T-cell (primary cell): ENCODE results near the gene ZRANB1. TPM values are rescaled to one million over a fixed set of nuclear protein-coding genes. Genes with fewer than 3 reads are reported as not detected.
A peak's percentile ranks its signal among the peaks of the same experiment; 100 is the strongest.

Experiments used
- ATAC-seq, 4 experiments: fragments of 200-7000 bp in 3 of 4; fragments of 150-1000 bp in 1 of 4; cut with Tn5 transposase; replicated peaks in 1 of 4; 1 replicate in 3 of 4; 2 replicates in 1 of 4; pipeline ENCODE4 v1.10.0; 2021; ENCODE audit warnings: moderate library complexity in 3 of 4, mild to moderate bottlenecking in 2 of 4, moderate number of reproducible peaks in 1 of 4
- CTCF ChIA-PET, 2 donors: fragments of 300-600 bp; sonication (Branson Sonifier 250); formaldehyde crosslinking; loops; one replicate each; lab custom pipeline; 2022; ENCODE audit warnings: antibody characterized with exemption in 2 of 2; lab: Charles Lee
- POLR2A ChIA-PET, 2 donors: fragments of 300-600 bp; sonication (Branson Sonifier 250); formaldehyde crosslinking; loops; one replicate each; lab custom pipeline; 2022; ENCODE audit warnings: antibody characterized with exemption in 2 of 2; lab: Charles Lee
- DNase-seq, 35 experiments: peaks; one replicate each; pipeline versions ENCODE4 v3.0.0 to v3.0.0-alpha.2; 2013 to 2023
- H3K27ac ChIP-seq: one replicate; pipeline ENCODE4 v1.5.1; 2013; ENCODE audit warnings: low read length
- H3K27me3 ChIP-seq, 2 experiments: replicated peaks in 1 of 2; 1 replicate in 1 of 2; 2 replicates in 1 of 2; pipeline versions ENCODE4 v1.6.1 to v1.7.0; 2013; ENCODE audit warnings: low read length in 1 of 2, mixed read lengths in 1 of 2; ENCODE audit not compliant: control insufficient read depth in 2 of 2, insufficient read depth in 2 of 2; ENCODE audit errors: extremely low read depth in 1 of 2
- H3K36me3 ChIP-seq, 2 donors: 1 replicate in 1 of 2; 2 replicates in 1 of 2; pipeline versions ENCODE4 v1.6.1 to v1.7.0; 2013; ENCODE audit warnings: low read length in 1 of 2; ENCODE audit not compliant: control insufficient read depth in 2 of 2, insufficient read depth in 1 of 2; ENCODE audit errors: extremely low read depth in 1 of 2
- H3K4me1 ChIP-seq, 2 experiments: 1 replicate in 1 of 2; 2 replicates in 1 of 2; pipeline versions ENCODE4 v1.6.1 to v1.7.0; 2013; ENCODE audit warnings: low read length in 2 of 2, mixed read lengths in 1 of 2; ENCODE audit not compliant: insufficient read depth in 2 of 2, control insufficient read depth in 1 of 2; ENCODE audit errors: extremely low read depth in 1 of 2
- H3K4me3 ChIP-seq, 2 donors: 1 replicate in 1 of 2; 2 replicates in 1 of 2; pipeline versions ENCODE4 v1.5.1 to v1.7.0; 2013; ENCODE audit warnings: mild to moderate bottlenecking in 2 of 2, low read length in 1 of 2, moderate library complexity in 1 of 2; ENCODE audit not compliant: control insufficient read depth in 1 of 2; ENCODE audit errors: extremely low read depth in 1 of 2
- H3K9me3 ChIP-seq: 2 replicates; pipeline ENCODE4 v1.7.0; 2013
- H3K27ac Mint-ChIP-seq, 2 donors: one replicate each; pipeline ENCODE4 v1.8.0; 2020 to 2021; ENCODE audit warnings: mild to moderate bottlenecking in 2 of 2, mixed read lengths in 2 of 2
- H3K27me3 Mint-ChIP-seq, 2 donors: one replicate each; pipeline ENCODE4 v1.8.0; 2021 to 2022; ENCODE audit warnings: mixed read lengths in 2 of 2
- H3K36me3 Mint-ChIP-seq: one replicate; pipeline ENCODE4 v1.8.0; 2021; ENCODE audit warnings: mixed read lengths
- H3K4me1 Mint-ChIP-seq, 3 donors: one replicate each; pipeline ENCODE4 v1.8.0; 2020 to 2022; ENCODE audit warnings: mixed read lengths in 3 of 3, mild to moderate bottlenecking in 1 of 3
- H3K4me3 Mint-ChIP-seq, 3 donors: one replicate each; pipeline ENCODE4 v1.8.0; 2020 to 2022; ENCODE audit warnings: mild to moderate bottlenecking in 3 of 3, mixed read lengths in 3 of 3, moderate library complexity in 3 of 3
- H3K9me3 Mint-ChIP-seq, 3 donors: one replicate each; pipeline ENCODE4 v1.8.0; 2020 to 2022; ENCODE audit warnings: mixed read lengths in 3 of 3
- WGBS: methylation state at CpG from one replicate; pipeline ENCODE4 v1.1.5; 2013; ENCODE audit warnings: missing lambda C conversion rate; ENCODE audit not compliant: insufficient coverage; 5-methylcytosine and 5-hydroxymethylcytosine counted together
- total RNA-seq, 35 experiments: library from RNA in 6 of 35; stranded (reverse) in 6 of 35; fragments of 120-200 nt in 1 of 35; gene quantifications; one replicate each; pipeline versions ENCODE4 v1.2.1 to v1.2.4 and lab custom pipeline; 2013 to 2026

The ZRANB1 gene
- total RNA-seq, 5 donors from 2014 or later (not counting 1 experiment from before 2014, with no cell fraction given), result 18.5 to 21.4 (median 19.1) TPM

DNA sequence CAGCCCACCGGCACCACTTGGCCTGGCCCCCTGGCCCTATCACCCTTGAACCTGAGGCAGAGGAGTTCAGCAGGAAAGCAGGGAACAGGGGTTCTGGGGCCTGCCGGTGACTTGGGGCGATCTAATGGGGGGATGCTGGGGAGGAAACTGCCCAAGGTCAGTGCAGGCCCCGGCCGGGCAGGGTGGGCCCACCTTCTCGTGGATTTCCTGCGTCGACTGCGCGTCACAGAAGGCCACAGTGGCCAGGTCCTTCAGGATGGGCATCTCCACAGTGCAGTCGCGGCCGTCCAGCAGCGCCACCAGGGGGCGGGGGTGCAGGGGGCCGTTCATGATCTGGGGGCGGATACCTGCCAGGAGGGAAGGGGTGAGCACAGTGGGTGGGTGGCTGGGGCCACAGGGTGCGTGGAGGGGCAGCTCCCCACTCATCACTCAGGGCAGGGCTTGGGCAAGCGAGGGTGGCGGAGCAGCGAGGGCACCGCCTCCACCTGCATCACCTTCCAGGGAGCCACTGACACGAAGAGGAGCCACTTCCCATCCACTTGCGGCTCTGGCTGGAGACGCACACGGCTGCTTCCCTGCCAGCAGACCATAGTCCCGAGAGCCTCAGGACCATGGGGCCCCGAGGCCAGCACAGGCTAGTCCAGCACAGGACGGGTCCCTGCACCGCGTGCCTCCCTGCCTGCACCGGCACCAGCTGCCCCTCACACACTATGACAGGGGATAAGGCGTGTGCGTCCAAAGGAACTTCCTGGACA is 61.4 kb downstream of the ZRANB1 start:
- CTCF ChIA-PET, result no interaction called here
- no peak overlapping the region for H3K4me3 ChIP-seq
- no peaks in the 10 kb centered on the region for H3K36me3 Mint-ChIP-seq
- H3K27ac ChIP-seq, result no peak overlapping the region
- POLR2A ChIA-PET, result no interaction called here
- no peak overlapping the region for H3K4me3 Mint-ChIP-seq
- DNase-seq, result peak in 2 of 35 experiments; percentile 11 to 17
- peaks cover 0 to 40% of the 10 kb centered on the region in 2 experiments for H3K27me3 ChIP-seq
- H3K4me1 Mint-ChIP-seq, result no peaks in the 10 kb centered on the region
- H3K4me1 ChIP-seq, result peaks cover 0 to 6% of the 10 kb centered on the region in 2 experiments
- no peak overlapping the region for H3K27ac Mint-ChIP-seq
- H3K9me3 ChIP-seq, result no peaks in the 10 kb centered on the region
- WGBS, result 89% methylated on average over 21 of the region's 34 CpGs
- ATAC-seq, result no peak
- no peaks in the 10 kb centered on the region for H3K9me3 Mint-ChIP-seq
- H3K27me3 Mint-ChIP-seq, result peaks cover 0 to 3% of the 10 kb centered on the region in 2 donors
- H3K36me3 ChIP-seq, result no peaks in the 10 kb centered on the region

DNA sequence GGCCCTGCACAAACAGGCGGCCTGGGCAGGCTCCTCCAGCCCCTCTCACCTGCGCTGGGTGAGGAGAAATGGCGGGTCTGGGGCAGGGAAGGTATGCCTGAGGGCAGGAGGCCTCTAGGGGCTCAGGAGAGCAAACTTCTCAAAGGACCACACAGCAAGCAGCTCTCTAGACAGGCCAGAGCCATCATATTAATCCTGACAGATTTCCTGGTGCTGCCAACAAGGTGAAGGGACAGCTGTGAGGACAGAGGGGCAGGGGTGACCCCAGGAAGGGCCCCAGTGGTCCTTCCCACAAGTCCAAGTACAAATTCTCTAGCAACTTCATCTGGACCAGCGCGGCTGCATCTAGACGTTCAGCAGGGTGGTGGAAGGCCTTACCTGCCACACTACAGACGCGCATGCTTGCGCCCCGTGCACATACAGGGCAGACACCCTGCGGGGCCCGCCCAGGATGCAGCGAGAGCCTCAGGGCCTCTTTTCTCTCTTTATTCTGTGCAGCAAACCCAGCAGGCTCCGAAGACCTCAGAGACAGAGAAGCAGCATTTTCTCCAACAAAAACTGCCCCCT is 62.1 kb downstream of the ZRANB1 start:
- Histone ChIP-seq H3K4me3 (no peak overlapping the region), H3K4me1 (peaks cover 0 to 6% of the 10 kb centered on the region in 2 experiments), H3K9me3 (no peaks in the 10 kb centered on the region), H3K36me3 (no peaks in the 10 kb centered on the region), H3K27ac (no peak overlapping the region), H3K27me3 (peaks cover 0 to 40% of the 10 kb centered on the region in 2 experiments)
- DNase-seq (peak in 2 of 35 experiments; percentile 7 to 16), ATAC-seq (no peak)
- WGBS, result 84% methylated on average over 12 of the region's 14 CpGs
- Mint-ChIP-seq H3K4me1 (no peaks in the 10 kb centered on the region), H3K36me3 (no peaks in the 10 kb centered on the region), H3K9me3 (no peaks in the 10 kb centered on the region), H3K27ac (no peak overlapping the region), H3K4me3 (no peak overlapping the region), H3K27me3 (peaks cover 0 to 3% of the 10 kb centered on the region in 2 donors)
- CTCF ChIA-PET, result no interaction called here
- POLR2A ChIA-PET, result no interaction called here

- CTCF ChIA-PET, result no interaction called here
- Mint-ChIP-seq H3K4me1 (no peaks in the 10 kb centered on the region), H3K4me3 (no peak overlapping the region)
These were observed 62.8 kb downstream of the ZRANB1 start for GRCh38 chr10:125004571-125005311.

GRCh38 chr10:125005312-125006187 is 63.6 kb downstream of the ZRANB1 start:
- no peaks in the 10 kb centered on the region for H3K9me3 Mint-ChIP-seq
- no peak overlapping the region for H3K27ac Mint-ChIP-seq
- WGBS, result 91% methylated on average over 25 of the region's 36 CpGs
- ATAC-seq (no peak), DNase-seq (peak in 1 of 35 experiments; percentile 20)
- no peaks in the 10 kb centered on the region for H3K27me3 Mint-ChIP-seq
- Histone ChIP-seq H3K9me3 (no peaks in the 10 kb centered on the region), H3K27ac (no peak overlapping the region), H3K4me1 (peaks cover 0 to 1% of the 10 kb centered on the region in 2 experiments), H3K36me3 (no peaks in the 10 kb centered on the region), H3K27me3 (peaks cover 0 to 40% of the 10 kb centered on the region in 2 experiments), H3K4me3 (no peak overlapping the region)
- ChIA-PET POLR2A (no interaction called here), CTCF (interaction anchor here in 1 of 2 donors (0.5 kb wide), 1 partner anchor 144 kb away, joined by 5 read pairs; no protein-coding TSS in a partner anchor)
- no peaks in the 10 kb centered on the region for H3K4me1 Mint-ChIP-seq
- no peaks in the 10 kb centered on the region for H3K36me3 Mint-ChIP-seq
- H3K4me3 Mint-ChIP-seq, result no peak overlapping the region

More at GRCh38 chr10:125004571-125005311, 62.8 kb downstream of the ZRANB1 start:
- H3K9me3 ChIP-seq, result no peaks in the 10 kb centered on the region
- DNase-seq, result peak in 1 of 35 experiments; percentile 21
- Mint-ChIP-seq H3K36me3 (no peaks in the 10 kb centered on the region), H3K9me3 (no peaks in the 10 kb centered on the region), H3K27me3 (peaks cover 0 to 2% of the 10 kb centered on the region in 2 donors), H3K27ac (no peak overlapping the region)
- peaks cover 0 to 45% of the 10 kb centered on the region in 2 experiments for H3K27me3 ChIP-seq
- H3K4me3 ChIP-seq, result no peak overlapping the region
- peaks cover 0 to 6% of the 10 kb centered on the region in 2 experiments for H3K4me1 ChIP-seq
- no peaks in the 10 kb centered on the region for H3K36me3 ChIP-seq
- no peak for ATAC-seq
- POLR2A ChIA-PET, result no interaction called here
- H3K27ac ChIP-seq, result no peak overlapping the region
- 69% methylated on average over 19 of the region's 19 CpGs for WGBS

DNA sequence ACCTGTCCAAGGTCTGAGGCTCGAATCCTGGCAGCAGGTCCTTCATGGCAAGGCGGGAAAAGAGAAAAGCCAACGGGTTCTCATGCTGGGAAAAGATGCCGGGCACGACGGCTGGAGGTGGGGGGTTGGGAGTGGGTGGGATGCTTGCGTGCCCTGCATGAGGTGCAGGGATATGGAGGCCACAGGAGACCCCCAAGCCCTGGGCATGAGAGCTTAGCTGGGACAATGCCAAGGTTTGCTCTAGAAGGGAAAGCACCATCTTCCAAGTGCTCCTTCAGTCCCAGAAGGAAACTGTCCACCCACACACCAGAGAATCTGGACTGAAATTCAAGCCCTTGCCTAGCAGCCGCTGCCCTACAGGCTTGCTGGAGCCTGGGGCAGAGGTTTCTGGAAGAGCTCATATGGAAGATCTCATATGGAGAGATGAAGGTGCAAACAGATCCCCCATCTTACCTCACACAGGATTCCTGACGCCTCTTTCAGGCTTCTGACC is 64.3 kb downstream of the ZRANB1 start:
- H3K4me3 Mint-ChIP-seq, result no peak overlapping the region
- no peaks in the 10 kb centered on the region for H3K4me1 Mint-ChIP-seq
- peaks cover 0 to 35% of the 10 kb centered on the region in 2 experiments for H3K27me3 ChIP-seq
- ChIA-PET POLR2A (no interaction called here), CTCF (interaction anchor here in 1 of 2 donors (0.5 kb wide), 1 partner anchor 144 kb away, joined by 5 read pairs; no protein-coding TSS in a partner anchor)
- no peak for DNase-seq
- H3K36me3 Mint-ChIP-seq, result no peaks in the 10 kb centered on the region
- no peaks in the 10 kb centered on the region for H3K27me3 Mint-ChIP-seq
- no peaks in the 10 kb centered on the region for H3K36me3 ChIP-seq
- WGBS, result no CpG with 5 or more reads among the region's 9 CpGs
- no peaks in the 10 kb centered on the region for H3K4me1 ChIP-seq
- no peak overlapping the region for H3K4me3 ChIP-seq
- H3K27ac Mint-ChIP-seq, result no peak overlapping the region
- ATAC-seq, result no peak
- no peak overlapping the region for H3K27ac ChIP-seq
- H3K9me3 Mint-ChIP-seq, result no peaks in the 10 kb centered on the region
- no peaks in the 10 kb centered on the region for H3K9me3 ChIP-seq
